SU-DHL-6 (cell line): ENCODE data around the gene SLC24A2.

Source experiments
- EZH2phosphoT487 ChIP-seq: fragments of 200-600 bp; sonication (generic), shearing (Covaris generic); conservative IDR thresholded peaks from 2 replicates; pipeline ENCODE4 v1.6.1; 2018; ENCODE audit warnings: mild to moderate bottlenecking, antibody characterized with exemption, low read length, moderate library complexity, mixed read lengths
- TF ChIP-seq, protein P1 (sequence below): fragments of 200-600 bp; sonication (generic); IDR thresholded peaks from one replicate; pipeline ENCODE4 v1.5.1; 2017; ENCODE audit warnings: antibody characterized with exemption, mild to moderate bottlenecking, low read length, moderate library complexity; ENCODE audit not compliant: insufficient read depth, poor library complexity, severe bottlenecking

DNA sequence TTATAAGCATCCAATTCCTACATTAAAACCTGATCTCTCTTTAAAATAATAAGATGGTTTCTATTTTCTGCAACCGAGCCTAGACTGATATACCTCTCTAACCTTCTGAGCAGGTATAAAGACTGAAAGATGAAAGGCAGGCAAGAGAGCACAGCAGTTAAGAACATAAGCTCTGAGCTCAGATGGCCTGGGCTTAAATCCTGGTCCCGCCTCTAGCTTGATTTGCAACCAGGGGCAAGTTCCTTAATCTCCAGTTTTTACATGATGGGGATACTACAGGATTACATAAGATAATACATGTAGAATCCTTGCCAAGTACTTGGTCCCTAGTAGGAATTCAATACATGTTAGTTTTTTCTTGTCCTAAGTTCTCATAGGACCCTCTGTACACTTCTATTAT is 33.9 kb downstream of the SLC24A2 start:
- TF ChIP-seq, protein P1, sequence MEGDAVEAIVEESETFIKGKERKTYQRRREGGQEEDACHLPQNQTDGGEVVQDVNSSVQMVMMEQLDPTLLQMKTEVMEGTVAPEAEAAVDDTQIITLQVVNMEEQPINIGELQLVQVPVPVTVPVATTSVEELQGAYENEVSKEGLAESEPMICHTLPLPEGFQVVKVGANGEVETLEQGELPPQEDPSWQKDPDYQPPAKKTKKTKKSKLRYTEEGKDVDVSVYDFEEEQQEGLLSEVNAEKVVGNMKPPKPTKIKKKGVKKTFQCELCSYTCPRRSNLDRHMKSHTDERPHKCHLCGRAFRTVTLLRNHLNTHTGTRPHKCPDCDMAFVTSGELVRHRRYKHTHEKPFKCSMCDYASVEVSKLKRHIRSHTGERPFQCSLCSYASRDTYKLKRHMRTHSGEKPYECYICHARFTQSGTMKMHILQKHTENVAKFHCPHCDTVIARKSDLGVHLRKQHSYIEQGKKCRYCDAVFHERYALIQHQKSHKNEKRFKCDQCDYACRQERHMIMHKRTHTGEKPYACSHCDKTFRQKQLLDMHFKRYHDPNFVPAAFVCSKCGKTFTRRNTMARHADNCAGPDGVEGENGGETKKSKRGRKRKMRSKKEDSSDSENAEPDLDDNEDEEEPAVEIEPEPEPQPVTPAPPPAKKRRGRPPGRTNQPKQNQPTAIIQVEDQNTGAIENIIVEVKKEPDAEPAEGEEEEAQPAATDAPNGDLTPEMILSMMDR = no peak
- TF ChIP-seq EZH2phosphoT487 = no peak
